GM21825 (cell line): ENCODE measurements around the gene RCC1.
"Not testable (repeated sequence)": the region's sequence is repeated elsewhere in the genome, so short reads cannot be mapped to it uniquely, and the experiment has no call there.

ENCODE experiments used
- ATAC-seq: cut with Tn5 transposase; IDR thresholded peaks from one replicate; pipeline ENCODE4 v1.9.1; 2021; ENCODE audit warnings: mild to moderate bottlenecking, moderate library complexity; ENCODE audit not compliant: unreplicated experiment

The RCC1 gene

GRCh38 chr1:28505406-28506187, at the start of gene RCC1:
TSS of gene RCC1 (plus strand) at chr1:28506043. CDS start at chr1:28529867, 23,824 bp downstream.
- ATAC-seq, result peak; percentile 74

GRCh38 chr1:28456078-28456477, 49.8 kb upstream of the RCC1 start:
- no peak for ATAC-seq

- ATAC-seq, result no peak
Measured at GRCh38 chr1:28457678-28458077, 48.2 kb upstream of the RCC1 start.

GRCh38 chr1:28458237-28459228, 47.3 kb upstream of the RCC1 start:
- ATAC-seq, result no peak

GRCh38 chr1:28466226-28466778, 39.5 kb upstream of the RCC1 start:
- no peak for ATAC-seq

- ATAC-seq, result no peak
Measured at GRCh38 chr1:28470146-28470545, 35.7 kb upstream of the RCC1 start.

- ATAC-seq, result not testable (repeated sequence)
Measured at GRCh38 chr1:28479497-28479896, 26.3 kb upstream of the RCC1 start.

- no peak for ATAC-seq
Measured at GRCh38 chr1:28480308-28480707, 25.5 kb upstream of the RCC1 start.

- no peak for ATAC-seq
Measured at GRCh38 chr1:28482138-28482537, 23.7 kb upstream of the RCC1 start.

GRCh38 chr1:28482702-28483101, 23.1 kb upstream of the RCC1 start:
- ATAC-seq, result no peak

GRCh38 chr1:28494737-28495136, 11.1 kb upstream of the RCC1 start:
- no peak for ATAC-seq

GRCh38 chr1:28499553-28499952, 6.3 kb upstream of the RCC1 start:
- ATAC-seq, result no peak

GRCh38 chr1:28501925-28502324, 3.9 kb upstream of the RCC1 start:
- no peak for ATAC-seq

- ATAC-seq, result no peak
Measured at GRCh38 chr1:28503117-28503516, 2.7 kb upstream of the RCC1 start.

GRCh38 chr1:28506907-28507246, 1.0 kb downstream of the RCC1 start:
- no peak for ATAC-seq

- no peak for ATAC-seq
Measured at GRCh38 chr1:28507247-28507645, 1.4 kb downstream of the RCC1 start.

- ATAC-seq, result no peak
Measured at GRCh38 chr1:28507646-28508434, 2.0 kb downstream of the RCC1 start.

GRCh38 chr1:28508435-28508754, 2.6 kb downstream of the RCC1 start:
- no peak for ATAC-seq

GRCh38 chr1:28509705-28510272, 3.9 kb downstream of the RCC1 start:
- ATAC-seq, result no peak

GRCh38 chr1:28510273-28510969, 4.6 kb downstream of the RCC1 start:
- ATAC-seq, result no peak
